Measurements from ENCODE around the gene SYT5. TPM values are rescaled to one million over a fixed set of nuclear protein-coding genes. Genes with fewer than 3 reads are reported as not detected.
A peak's percentile ranks its signal among the peaks of the same experiment; 100 is the strongest.

Gene SYT5
- total and polyA plus RNA-seq, 9 of the 15 experiments (the other 6 are each of a cell fraction or from before 2014, with no cell fraction given) = 1.3 to 20.9 (median 8.8) TPM

- TF ChIP-seq UBTF (IDR thresholded peaks at IDR 0.05; ENCODE audit: borderline replicate concordance in 1 of 2, low read depth in 2 of 2, low read length in 2 of 2) (no peak), EWSR1 (IDR thresholded peaks at IDR 0.05; ENCODE audit: borderline replicate concordance, low read depth, partially characterized antibody) (no peak), HOXB6 (CRISPR knock-in tag; IDR thresholded peaks at IDR 0.05; ENCODE audit: borderline replicate concordance) (no peak), ETV6 (IDR thresholded peaks at IDR 0.05; ENCODE audit: borderline replicate concordance in 1 of 2, low read depth in 2 of 2, low read length in 1 of 2) (peak in 1 of 2 experiments; percentile 38; a peak in 1 of 4 replicates), ETV6 (CRISPR knock-in tag; IDR thresholded peaks at IDR 0.05; ENCODE audit: borderline replicate concordance) (no peak), KLF10 (CRISPR knock-in tag; IDR thresholded peaks at IDR 0.05) (no peak), SREBF2 (CRISPR knock-in tag; IDR thresholded peaks at IDR 0.05) (no peak), NCOA4 (IDR thresholded peaks at IDR 0.05; ENCODE audit: partially characterized antibody) (no peak), KDM4B (IDR thresholded peaks at IDR 0.05; ENCODE audit: borderline replicate concordance in 2 of 2, low read depth in 1 of 2) (no peak), MLLT1 (IDR thresholded peaks at IDR 0.05) (0 out of 4 replicates have a peak, but pooled peaks of 1 of the 2 experiments have one; percentile 25), STAT5A (IDR thresholded peaks at IDR 0.05; ENCODE audit: borderline replicate concordance, low read length) (no peak), USF1 (CRISPR knock-in tag; IDR thresholded peaks at IDR 0.05) (no peak), HCFC1 (IDR thresholded peaks at IDR 0.05; ENCODE audit: low read depth, low read length) (no peak)
- TF ChIP-seq, protein P1, sequence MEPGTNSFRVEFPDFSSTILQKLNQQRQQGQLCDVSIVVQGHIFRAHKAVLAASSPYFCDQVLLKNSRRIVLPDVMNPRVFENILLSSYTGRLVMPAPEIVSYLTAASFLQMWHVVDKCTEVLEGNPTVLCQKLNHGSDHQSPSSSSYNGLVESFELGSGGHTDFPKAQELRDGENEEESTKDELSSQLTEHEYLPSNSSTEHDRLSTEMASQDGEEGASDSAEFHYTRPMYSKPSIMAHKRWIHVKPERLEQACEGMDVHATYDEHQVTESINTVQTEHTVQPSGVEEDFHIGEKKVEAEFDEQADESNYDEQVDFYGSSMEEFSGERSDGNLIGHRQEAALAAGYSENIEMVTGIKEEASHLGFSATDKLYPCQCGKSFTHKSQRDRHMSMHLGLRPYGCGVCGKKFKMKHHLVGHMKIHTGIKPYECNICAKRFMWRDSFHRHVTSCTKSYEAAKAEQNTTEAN (CRISPR knock-in tag; IDR thresholded peaks at IDR 0.05) = no peak
- TF ChIP-seq, protein P2, sequence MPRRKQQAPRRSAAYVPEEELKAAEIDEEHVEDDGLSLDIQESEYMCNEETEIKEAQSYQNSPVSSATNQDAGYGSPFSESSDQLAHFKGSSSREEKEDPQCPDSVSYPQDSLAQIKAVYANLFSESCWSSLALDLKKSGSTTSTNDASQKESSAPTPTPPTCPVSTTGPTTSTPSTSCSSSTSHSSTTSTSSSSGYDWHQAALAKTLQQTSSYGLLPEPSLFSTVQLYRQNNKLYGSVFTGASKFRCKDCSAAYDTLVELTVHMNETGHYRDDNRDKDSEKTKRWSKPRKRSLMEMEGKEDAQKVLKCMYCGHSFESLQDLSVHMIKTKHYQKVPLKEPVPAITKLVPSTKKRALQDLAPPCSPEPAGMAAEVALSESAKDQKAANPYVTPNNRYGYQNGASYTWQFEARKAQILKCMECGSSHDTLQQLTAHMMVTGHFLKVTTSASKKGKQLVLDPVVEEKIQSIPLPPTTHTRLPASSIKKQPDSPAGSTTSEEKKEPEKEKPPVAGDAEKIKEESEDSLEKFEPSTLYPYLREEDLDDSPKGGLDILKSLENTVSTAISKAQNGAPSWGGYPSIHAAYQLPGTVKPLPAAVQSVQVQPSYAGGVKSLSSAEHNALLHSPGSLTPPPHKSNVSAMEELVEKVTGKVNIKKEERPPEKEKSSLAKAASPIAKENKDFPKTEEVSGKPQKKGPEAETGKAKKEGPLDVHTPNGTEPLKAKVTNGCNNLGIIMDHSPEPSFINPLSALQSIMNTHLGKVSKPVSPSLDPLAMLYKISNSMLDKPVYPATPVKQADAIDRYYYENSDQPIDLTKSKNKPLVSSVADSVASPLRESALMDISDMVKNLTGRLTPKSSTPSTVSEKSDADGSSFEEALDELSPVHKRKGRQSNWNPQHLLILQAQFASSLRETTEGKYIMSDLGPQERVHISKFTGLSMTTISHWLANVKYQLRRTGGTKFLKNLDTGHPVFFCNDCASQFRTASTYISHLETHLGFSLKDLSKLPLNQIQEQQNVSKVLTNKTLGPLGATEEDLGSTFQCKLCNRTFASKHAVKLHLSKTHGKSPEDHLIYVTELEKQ (CRISPR knock-in tag; IDR thresholded peaks at IDR 0.05) = no peak
Observed at GRCh38 chr19:55145232-55145631, 34.9 kb downstream of the SYT5 start (continued).
